PC-3 (cell line): Measurements from ENCODE around the gene TGFBR3. TPM values are rescaled to one million over a fixed set of nuclear protein-coding genes. Genes with fewer than 3 reads are reported as not detected.
A peak's percentile ranks its signal among the peaks of the same experiment; 100 is the strongest.

ENCODE experiments used
- ATAC-seq: fragments of 200-7000 bp; cut with Tn5 transposase; 2 replicates; pipeline ENCODE4 v1.9.1; 2020; ENCODE audit warnings: mild to moderate bottlenecking, moderate library complexity
- BruUV-seq: library from RNA; stranded (reverse); fragments of 400-500 nt; replicated peaks from 2 replicates; lab custom pipeline; 2021; lab: Mats Ljungman, UMichigan
- CTCF ChIA-PET: fragments of 300-600 bp; sonication (Branson Sonifier 250); formaldehyde crosslinking; loops from one replicate; lab custom pipeline; 2022; ENCODE audit warnings: antibody characterized with exemption; lab: Charles Lee
- POLR2A ChIA-PET: fragments of 300-600 bp; sonication (Branson Sonifier 250); formaldehyde crosslinking; loops from one replicate; lab custom pipeline; 2022; ENCODE audit warnings: antibody characterized with exemption; ENCODE audit not compliant: unreplicated experiment; lab: Charles Lee
- DNase-seq: peaks from one replicate; pipeline ENCODE4 v3.0.0-alpha.2; 2015
- H2AFZ ChIP-seq: fragments of 300-600 bp; sonication (generic); 2 replicates; pipeline ENCODE4 v1.6.0; 2016; ENCODE audit warnings: antibody characterized with exemption, low read length
- H3F3A ChIP-seq: fragments of 300-600 bp; sonication (generic); one replicate; pipeline ENCODE4 v1.6.0; 2017; ENCODE audit warnings: antibody characterized with exemption, low read length, control low read depth, mild to moderate bottlenecking; ENCODE audit not compliant: unreplicated experiment
- H3K27ac ChIP-seq: fragments of 300-600 bp; sonication (generic); 2 replicates; pipeline ENCODE4 v1.5.1; 2016; ENCODE audit warnings: mild to moderate bottlenecking, low read length
- H3K27me3 ChIP-seq: fragments of 300-600 bp; sonication (generic); 2 replicates; pipeline ENCODE4 v1.6.1; 2016; ENCODE audit warnings: low read length, mixed read lengths
- H3K36me3 ChIP-seq: fragments of 300-600 bp; sonication (generic); 2 replicates; pipeline ENCODE4 v1.6.1; 2016; ENCODE audit warnings: low read depth, mixed run types, low read length, mixed read lengths
- H3K4me1 ChIP-seq: fragments of 300-600 bp; sonication (generic); 2 replicates; pipeline ENCODE4 v1.5.1; 2016; ENCODE audit warnings: low read length; ENCODE audit not compliant: insufficient read depth
- H3K4me2 ChIP-seq: fragments of 300-600 bp; sonication (generic); 2 replicates; pipeline ENCODE4 v1.6.0; 2016; ENCODE audit warnings: low read length
- H3K4me3 ChIP-seq: fragments of 300-600 bp; sonication (generic); 2 replicates; pipeline ENCODE4 v1.5.1; 2016; ENCODE audit warnings: mild to moderate bottlenecking, low read length, mixed read lengths
- H3K79me2 ChIP-seq: fragments of 300-600 bp; sonication (generic); 2 replicates; pipeline ENCODE4 v1.6.1; 2017; ENCODE audit warnings: low read length, mixed read lengths
- H3K9ac ChIP-seq: fragments of 300-600 bp; sonication (generic); 2 replicates; pipeline ENCODE4 v1.6.0; 2016; ENCODE audit warnings: mild to moderate bottlenecking, low read length
- H3K9me2 ChIP-seq: fragments of 300-600 bp; sonication (generic); replicated peaks from 2 replicates; pipeline ENCODE4 v1.6.1; 2016; ENCODE audit warnings: mixed run types, low read length, mixed read lengths
- H3K9me3 ChIP-seq: fragments of 300-600 bp; sonication (generic); 2 replicates; pipeline ENCODE4 v1.6.1; 2016; ENCODE audit warnings: low read length, mixed read lengths
- H4K20me1 ChIP-seq: fragments of 300-600 bp; sonication (generic); 2 replicates; pipeline ENCODE4 v1.6.1; 2016; ENCODE audit warnings: low read length, mixed read lengths
- EZH2 ChIP-seq: fragments of 300-600 bp; sonication (generic); IDR thresholded peaks from one replicate; pipeline ENCODE4 v1.6.1; 2017; ENCODE audit warnings: antibody characterized with exemption, mild to moderate bottlenecking, low read length; ENCODE audit not compliant: unreplicated experiment
- EZH2phosphoT487 ChIP-seq: fragments of 300-600 bp; sonication (generic); IDR thresholded peaks from 2 replicates; pipeline ENCODE4 v1.6.1; 2018; ENCODE audit warnings: mild to moderate bottlenecking, antibody characterized with exemption, low read length, borderline replicate concordance
- intact Hi-C: fragments of 100-400 bp; cut with micrococcal nuclease; formaldehyde crosslinking; loops from 2 replicates; pipeline ENCODE4 v1.9.0; 2023
- total RNA-seq: library from RNA; depleted of rRNA; stranded (reverse); fragments of >200 nt; gene quantifications from 2 replicates; pipeline ENCODE4 v1.2.3, GENCODE V29; 2014
- TF ChIP-seq, protein P1 (sequence below): fragments of 300-600 bp; sonication (generic); conservative IDR thresholded peaks from 2 replicates; pipeline ENCODE4 v1.5.1; 2017; ENCODE audit warnings: antibody characterized with exemption, low read depth, mild to moderate bottlenecking, low read length

Gene TGFBR3
- total RNA-seq, 1 experiment from 2014 or later = 2.8 TPM

- H3K27ac ChIP-seq = no peak overlapping the region
- DNase-seq = peak; percentile 39
- H3K9me2 ChIP-seq = no peaks in the 10 kb centered on the region
- H3K9me3 ChIP-seq = no peaks in the 10 kb centered on the region
- BruUV-seq = no TSS peak
- no peaks in the 10 kb centered on the region for H3F3A ChIP-seq
- TF ChIP-seq EZH2 (no peak), EZH2phosphoT487 (no peak)
- TF ChIP-seq, protein P1, sequence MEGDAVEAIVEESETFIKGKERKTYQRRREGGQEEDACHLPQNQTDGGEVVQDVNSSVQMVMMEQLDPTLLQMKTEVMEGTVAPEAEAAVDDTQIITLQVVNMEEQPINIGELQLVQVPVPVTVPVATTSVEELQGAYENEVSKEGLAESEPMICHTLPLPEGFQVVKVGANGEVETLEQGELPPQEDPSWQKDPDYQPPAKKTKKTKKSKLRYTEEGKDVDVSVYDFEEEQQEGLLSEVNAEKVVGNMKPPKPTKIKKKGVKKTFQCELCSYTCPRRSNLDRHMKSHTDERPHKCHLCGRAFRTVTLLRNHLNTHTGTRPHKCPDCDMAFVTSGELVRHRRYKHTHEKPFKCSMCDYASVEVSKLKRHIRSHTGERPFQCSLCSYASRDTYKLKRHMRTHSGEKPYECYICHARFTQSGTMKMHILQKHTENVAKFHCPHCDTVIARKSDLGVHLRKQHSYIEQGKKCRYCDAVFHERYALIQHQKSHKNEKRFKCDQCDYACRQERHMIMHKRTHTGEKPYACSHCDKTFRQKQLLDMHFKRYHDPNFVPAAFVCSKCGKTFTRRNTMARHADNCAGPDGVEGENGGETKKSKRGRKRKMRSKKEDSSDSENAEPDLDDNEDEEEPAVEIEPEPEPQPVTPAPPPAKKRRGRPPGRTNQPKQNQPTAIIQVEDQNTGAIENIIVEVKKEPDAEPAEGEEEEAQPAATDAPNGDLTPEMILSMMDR = no peak
- ChIA-PET POLR2A (no interaction called here), CTCF (no interaction called here)
- H3K4me1 ChIP-seq = peaks cover 25% of the 10 kb centered on the region
- H4K20me1 ChIP-seq = no peaks in the 10 kb centered on the region
- H3K4me3 ChIP-seq = no peak overlapping the region
- intact Hi-C loops = no loop called here
- H2AFZ ChIP-seq = no peak overlapping the region
- no peak overlapping the region for H3K4me2 ChIP-seq
- no peaks in the 10 kb centered on the region for H3K27me3 ChIP-seq
- no peak for ATAC-seq
- H3K36me3 ChIP-seq = no peaks in the 10 kb centered on the region
- no peak overlapping the region for H3K9ac ChIP-seq
- H3K79me2 ChIP-seq = no peaks in the 10 kb centered on the region
Measured at GRCh38 chr1:91741301-91741700, 144.7 kb downstream of the TGFBR3 start.

DNA sequence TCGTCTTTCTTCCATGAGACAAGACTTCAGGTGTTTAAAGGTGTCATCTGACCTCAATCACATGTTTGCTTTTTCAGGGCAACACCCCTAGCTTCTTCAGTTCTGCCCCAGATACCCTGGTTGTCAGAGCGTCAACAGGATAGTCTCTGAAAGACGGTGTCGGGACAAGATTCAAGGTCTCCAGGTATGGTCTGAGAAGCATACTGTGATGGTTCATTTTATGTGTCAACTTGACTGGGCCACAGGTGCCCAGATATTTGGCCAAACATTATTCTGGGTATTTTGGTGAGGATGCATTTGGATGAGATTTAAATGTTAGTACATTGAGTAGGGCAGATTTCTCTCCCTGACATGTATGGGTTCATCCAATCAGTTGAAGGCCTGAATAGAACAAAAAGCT lies 148.3 kb downstream of the TGFBR3 start:
- H3K4me3 ChIP-seq = no peak overlapping the region
- no peak overlapping the region for H3K9ac ChIP-seq
- ATAC-seq = no peak
- H3K27ac ChIP-seq = peak overlapping the region; percentile 69
- BruUV-seq = no TSS peak
- ChIA-PET CTCF (interaction anchor here (1.1 to 1.4 kb wide), 2 partner anchors 146 to 148 kb away, joined by 6 read pairs; partner anchors contain the start of gene TGFBR3), POLR2A (interaction anchor here (0.6 to 0.9 kb wide), 3 partner anchors 107 to 140 kb away, joined by 3 to 5 read pairs (median 3); no protein-coding TSS in a partner anchor)
- no peaks in the 10 kb centered on the region for H3K36me3 ChIP-seq
- H2AFZ ChIP-seq = peak overlapping the region; percentile 66; the same call in 1 of the 2 replicates
- no peaks in the 10 kb centered on the region for H3K27me3 ChIP-seq
- peak overlapping the region; percentile 77 for H3K4me2 ChIP-seq
- no peaks in the 10 kb centered on the region for H4K20me1 ChIP-seq
- H3K4me1 ChIP-seq = peaks cover 37% of the 10 kb centered on the region
- H3K9me2 ChIP-seq = no peaks in the 10 kb centered on the region
- intact Hi-C loops = loop anchor here (1.0 to 5.0 kb wide), 5 partner anchors 107 to 190 kb away; partner anchors contain the start of gene TGFBR3
- peaks cover 3% of the 10 kb centered on the region for H3F3A ChIP-seq
- DNase-seq = no peak
- no peaks in the 10 kb centered on the region for H3K9me3 ChIP-seq
- no peaks in the 10 kb centered on the region for H3K79me2 ChIP-seq
- TF ChIP-seq EZH2 = no peak
- TF ChIP-seq, protein P1 = no peak
- no peak for TF ChIP-seq EZH2phosphoT487
